ENCODE results near the gene UBL4A. TPM values are rescaled to one million over a fixed set of nuclear protein-coding genes. Genes with fewer than 3 reads are reported as not detected.
"Not testable (repeated sequence)": the region's sequence is repeated elsewhere in the genome, so short reads cannot be mapped to it uniquely, and the experiment has no call there.

UBL4A gene
- total and polyA plus RNA-seq, 9 of the 15 experiments (the other 6 are each of a cell fraction or from before 2014, with no cell fraction given) = 15.2 to 140 (median 100) TPM

- peak; percentile 47 for TF ChIP-seq DACH1 (IDR thresholded peaks at IDR 0.05; ENCODE audit: partially characterized antibody)
- peak; percentile 23; the same call in 1 of the 2 replicates for TF ChIP-seq ZEB2 (IDR thresholded peaks at IDR 0.05)
These were observed 15.0 kb upstream of the UBL4A start (continued) for GRCh38 chrX:154501423-154501822.

DNA sequence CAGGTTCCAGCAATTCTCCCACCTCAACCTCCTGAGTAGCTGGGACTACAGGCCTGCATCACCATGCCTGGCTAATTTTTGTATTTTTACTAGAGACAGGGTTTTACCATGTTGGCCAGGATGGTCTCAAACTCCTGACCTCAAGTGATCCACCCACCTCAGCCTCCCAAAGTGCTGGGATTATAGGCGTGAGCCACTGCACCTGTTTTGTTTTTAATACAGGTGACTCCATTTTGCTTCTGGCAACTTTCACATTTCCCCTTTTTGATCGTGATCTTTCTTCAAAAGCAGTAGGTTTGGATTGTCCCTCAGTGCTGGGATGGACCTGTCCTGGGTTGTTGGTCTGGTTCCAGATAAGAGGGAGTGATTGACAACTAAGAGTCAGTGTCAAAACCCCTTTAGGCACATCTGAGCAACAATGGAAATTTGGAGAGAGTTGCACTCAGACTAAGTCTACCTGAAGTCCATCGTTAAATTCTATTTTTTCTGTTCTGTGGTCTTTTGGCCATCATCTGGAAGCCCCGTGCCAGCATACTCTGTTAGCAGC is 10.2 kb upstream of the UBL4A start:
- TF ChIP-seq PKNOX1 (IDR thresholded peaks at IDR 0.05) (peak; percentile 85), ZNF592 (IDR thresholded peaks at IDR 0.05) (peak; percentile 47; the same call in 1 of the 2 replicates), NFIC (IDR thresholded peaks at IDR 0.05) (0 out of 2 replicates have a peak, but pooled peaks have one; percentile 17), MEIS2 (IDR thresholded peaks at IDR 0.05; ENCODE audit: partially characterized antibody) (peak; percentile 69), MECOM (CRISPR knock-in tag; IDR thresholded peaks at IDR 0.05) (peak; percentile 84), NR2C1 (tag; IDR thresholded peaks at IDR 0.05) (0 out of 2 replicates have a peak, but pooled peaks have one; percentile 17)
- TF ChIP-seq, protein P1, sequence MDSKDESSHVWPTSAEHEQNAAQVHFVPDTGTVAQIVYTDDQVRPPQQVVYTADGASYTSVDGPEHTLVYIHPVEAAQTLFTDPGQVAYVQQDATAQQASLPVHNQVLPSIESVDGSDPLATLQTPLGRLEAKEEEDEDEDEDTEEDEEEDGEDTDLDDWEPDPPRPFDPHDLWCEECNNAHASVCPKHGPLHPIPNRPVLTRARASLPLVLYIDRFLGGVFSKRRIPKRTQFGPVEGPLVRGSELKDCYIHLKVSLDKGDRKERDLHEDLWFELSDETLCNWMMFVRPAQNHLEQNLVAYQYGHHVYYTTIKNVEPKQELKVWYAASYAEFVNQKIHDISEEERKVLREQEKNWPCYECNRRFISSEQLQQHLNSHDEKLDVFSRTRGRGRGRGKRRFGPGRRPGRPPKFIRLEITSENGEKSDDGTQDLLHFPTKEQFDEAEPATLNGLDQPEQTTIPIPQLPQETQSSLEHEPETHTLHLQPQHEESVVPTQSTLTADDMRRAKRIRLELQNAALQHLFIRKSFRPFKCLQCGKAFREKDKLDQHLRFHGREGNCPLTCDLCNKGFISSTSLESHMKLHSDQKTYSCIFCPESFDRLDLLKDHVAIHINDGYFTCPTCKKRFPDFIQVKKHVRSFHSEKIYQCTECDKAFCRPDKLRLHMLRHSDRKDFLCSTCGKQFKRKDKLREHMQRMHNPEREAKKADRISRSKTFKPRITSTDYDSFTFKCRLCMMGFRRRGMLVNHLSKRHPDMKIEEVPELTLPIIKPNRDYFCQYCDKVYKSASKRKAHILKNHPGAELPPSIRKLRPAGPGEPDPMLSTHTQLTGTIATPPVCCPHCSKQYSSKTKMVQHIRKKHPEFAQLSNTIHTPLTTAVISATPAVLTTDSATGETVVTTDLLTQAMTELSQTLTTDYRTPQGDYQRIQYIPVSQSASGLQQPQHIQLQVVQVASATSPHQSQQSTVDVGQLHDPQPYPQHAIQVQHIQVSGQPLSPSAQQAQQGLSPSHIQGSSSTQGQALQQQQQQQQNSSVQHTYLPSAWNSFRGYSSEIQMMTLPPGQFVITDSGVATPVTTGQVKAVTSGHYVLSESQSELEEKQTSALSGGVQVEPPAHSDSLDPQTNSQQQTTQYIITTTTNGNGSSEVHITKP (IDR thresholded peaks at IDR 0.05; ENCODE audit: partially characterized antibody) = peak; percentile 89
- H3K4me3 ChIP-seq; DNase-seq (ENCODE audit: extremely low read depth in 1 of 4, low spot score in 3 of 4); H3K9me1 ChIP-seq (ENCODE audit: control insufficient read depth, insufficient read depth, low read length); H4K20me1 ChIP-seq (replicated peaks; ENCODE audit: control insufficient read depth, insufficient read depth, low read length); CTCF ChIA-PET (ENCODE audit: low intra/inter-chr PET ratio); H3K9ac ChIP-seq (ENCODE audit: insufficient read depth in 1 of 2, low read depth in 2 of 2, low read length in 2 of 2); H3K79me2 ChIP-seq (ENCODE audit: control insufficient read depth, insufficient read depth, low read length); in situ Hi-C loops (cut with MboI); H3K27me3 ChIP-seq (ENCODE audit: control insufficient read depth in 2 of 2, insufficient read depth in 2 of 2, low read length in 2 of 2); H3K4me2 ChIP-seq (ENCODE audit: insufficient read depth, low read length); BruUV-seq (replicated peaks); H3K9me3 ChIP-seq (replicated peaks; ENCODE audit: control insufficient read depth, insufficient read depth, low read depth, low read length); H3K36me3 ChIP-seq (ENCODE audit: control insufficient read depth, insufficient read depth, low read length); TF ChIP-seq NR2C1 (IDR thresholded peaks at IDR 0.05): not testable (repeated sequence)
- 22% methylated on average over 4 of the region's 4 CpGs for WGBS (ENCODE audit: insufficient coverage, low coverage, missing lambda C conversion rate)
- Histone ChIP-seq H3K27ac (ENCODE audit: extremely low read depth, low read depth, low read length) (peak overlapping the region; percentile 48; the same call in 1 of the 3 replicates), H2AFZ (ENCODE audit: low read depth, low read length) (peak overlapping the region; percentile 0; the same call in 1 of the 2 replicates), H3K4me1 (replicated peaks in 1 of 2; ENCODE audit: control insufficient read depth in 2 of 2, insufficient read depth in 2 of 2, low read length in 2 of 2) (peaks cover 31 to 42% of the 10 kb centered on the region in 2 experiments)
- intact Hi-C loops (cut with micrococcal nuclease) = loop anchor here (10.0 kb wide), 1 partner anchor 122 kb away; the partner anchor contains the start of genes EMD and FLNA
- peak; percentile 85 for FAIRE-seq
- ATAC-seq = 0 out of 3 replicates have a peak, but pooled peaks have one; percentile 6
- POLR2A ChIA-PET = interaction anchor here (0.7 to 1.5 kb wide), 2 partner anchors 20 to 32 kb away, joined by 3 to 4 read pairs; partner anchors contain the start of gene FAM3A
